Measurements from ENCODE around the gene CECR2. TPM values are rescaled to one million over a fixed set of nuclear protein-coding genes. Genes with fewer than 3 reads are reported as not detected.

The CECR2 gene
- total and polyA plus RNA-seq, 2 donors from 2014 or later, result 0.58 to 3.4 TPM

DNA sequence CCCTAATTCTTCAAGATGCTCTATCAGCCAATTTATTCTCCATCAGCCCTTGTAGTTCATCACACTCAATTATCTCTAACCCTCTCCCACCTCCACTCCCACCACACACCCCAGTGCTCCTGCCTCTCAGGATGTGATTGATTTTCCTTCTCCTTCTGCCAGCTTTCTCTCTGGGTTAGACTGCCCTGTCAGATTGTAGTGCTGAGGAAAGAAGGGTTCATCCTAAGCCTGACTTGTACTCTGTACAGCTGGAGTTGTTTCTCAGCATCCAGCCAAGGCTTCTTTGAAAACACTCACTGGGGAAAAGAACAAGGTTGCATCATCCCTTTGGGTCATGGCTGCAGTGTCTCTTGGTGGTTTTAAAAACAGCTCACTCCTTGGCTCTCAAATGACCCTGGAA lies 61.2 kb downstream of the CECR2 start:
- intact Hi-C loops (cut with DNase I), result no loop called here
- no peak overlapping the region for H3K9ac ChIP-seq (ENCODE audit: low read length in 3 of 3)
- no peaks in the 10 kb centered on the region for H3K36me3 ChIP-seq (ENCODE audit: control insufficient read depth in 2 of 3, insufficient read depth in 3 of 3, low read length in 3 of 3)
- no peaks in the 10 kb centered on the region for H3K4me1 ChIP-seq (ENCODE audit: control insufficient read depth in 2 of 3, insufficient read depth in 2 of 3, low read depth in 1 of 3, low read length in 3 of 3)
- TF ChIP-seq, protein P1, sequence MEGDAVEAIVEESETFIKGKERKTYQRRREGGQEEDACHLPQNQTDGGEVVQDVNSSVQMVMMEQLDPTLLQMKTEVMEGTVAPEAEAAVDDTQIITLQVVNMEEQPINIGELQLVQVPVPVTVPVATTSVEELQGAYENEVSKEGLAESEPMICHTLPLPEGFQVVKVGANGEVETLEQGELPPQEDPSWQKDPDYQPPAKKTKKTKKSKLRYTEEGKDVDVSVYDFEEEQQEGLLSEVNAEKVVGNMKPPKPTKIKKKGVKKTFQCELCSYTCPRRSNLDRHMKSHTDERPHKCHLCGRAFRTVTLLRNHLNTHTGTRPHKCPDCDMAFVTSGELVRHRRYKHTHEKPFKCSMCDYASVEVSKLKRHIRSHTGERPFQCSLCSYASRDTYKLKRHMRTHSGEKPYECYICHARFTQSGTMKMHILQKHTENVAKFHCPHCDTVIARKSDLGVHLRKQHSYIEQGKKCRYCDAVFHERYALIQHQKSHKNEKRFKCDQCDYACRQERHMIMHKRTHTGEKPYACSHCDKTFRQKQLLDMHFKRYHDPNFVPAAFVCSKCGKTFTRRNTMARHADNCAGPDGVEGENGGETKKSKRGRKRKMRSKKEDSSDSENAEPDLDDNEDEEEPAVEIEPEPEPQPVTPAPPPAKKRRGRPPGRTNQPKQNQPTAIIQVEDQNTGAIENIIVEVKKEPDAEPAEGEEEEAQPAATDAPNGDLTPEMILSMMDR (IDR thresholded peaks at IDR 0.05; ENCODE audit: borderline replicate concordance, extremely low read depth, insufficient read depth), result no peak
- no peaks in the 10 kb centered on the region for H3K27me3 ChIP-seq (ENCODE audit: control insufficient read depth, insufficient read depth, low read length)
- H3K27ac ChIP-seq (ENCODE audit: low read depth in 2 of 2, low read length in 2 of 2), result no peak overlapping the region
- no peak overlapping the region for H3K4me3 ChIP-seq (ENCODE audit: low read length in 3 of 3)
- FAIRE-seq (no peak), DNase-seq (peak in 2 of 5 donors; percentile 14 to 18)
- H3K9me3 ChIP-seq (ENCODE audit: control insufficient read depth in 2 of 3, insufficient read depth in 1 of 3, low read length in 3 of 3), result no peaks in the 10 kb centered on the region

- Histone ChIP-seq H3K4me1 (ENCODE audit: control insufficient read depth in 2 of 3, insufficient read depth in 2 of 3, low read depth in 1 of 3, low read length in 3 of 3) (no peaks in the 10 kb centered on the region), H3K27me3 (ENCODE audit: control insufficient read depth, insufficient read depth, low read length) (no peaks in the 10 kb centered on the region), H3K36me3 (ENCODE audit: control insufficient read depth in 2 of 3, insufficient read depth in 3 of 3, low read length in 3 of 3) (no peaks in the 10 kb centered on the region), H3K9ac (ENCODE audit: low read length in 3 of 3) (no peak overlapping the region), H3K9me3 (ENCODE audit: control insufficient read depth in 2 of 3, insufficient read depth in 1 of 3, low read length in 3 of 3) (no peaks in the 10 kb centered on the region), H3K27ac (ENCODE audit: low read depth in 2 of 2, low read length in 2 of 2) (no peak overlapping the region), H3K4me3 (ENCODE audit: low read length in 3 of 3) (no peak overlapping the region)
- DNase-seq, result no peak
- intact Hi-C loops (cut with DNase I), result no loop called here
- TF ChIP-seq, protein P1 (IDR thresholded peaks at IDR 0.05; ENCODE audit: borderline replicate concordance, extremely low read depth, insufficient read depth), result no peak
- FAIRE-seq, result no peak
Measured at GRCh38 chr22:17431179-17431578, 61.9 kb downstream of the CECR2 start.

GRCh38 chr22:17434856-17435255 lies 65.6 kb downstream of the CECR2 start:
- FAIRE-seq (no peak), DNase-seq (peak in 3 of 5 donors; percentile 29 to 54 (median 41))
- Histone ChIP-seq H3K27ac (ENCODE audit: low read depth in 2 of 2, low read length in 2 of 2) (no peak overlapping the region), H3K9ac (ENCODE audit: low read length in 3 of 3) (no peak overlapping the region), H3K4me3 (ENCODE audit: low read length in 3 of 3) (no peak overlapping the region), H3K36me3 (ENCODE audit: control insufficient read depth in 2 of 3, insufficient read depth in 3 of 3, low read length in 3 of 3) (no peaks in the 10 kb centered on the region), H3K9me3 (ENCODE audit: control insufficient read depth in 2 of 3, insufficient read depth in 1 of 3, low read length in 3 of 3) (no peaks in the 10 kb centered on the region), H3K4me1 (ENCODE audit: control insufficient read depth in 2 of 3, insufficient read depth in 2 of 3, low read depth in 1 of 3, low read length in 3 of 3) (peaks cover 0 to 3% (median 0%) of the 10 kb centered on the region in 3 donors), H3K27me3 (ENCODE audit: control insufficient read depth, insufficient read depth, low read length) (no peaks in the 10 kb centered on the region)
- TF ChIP-seq, protein P1 (IDR thresholded peaks at IDR 0.05; ENCODE audit: borderline replicate concordance, extremely low read depth, insufficient read depth), result no peak
- intact Hi-C loops (cut with DNase I), result no loop called here

- TF ChIP-seq, protein P1 (IDR thresholded peaks at IDR 0.05; ENCODE audit: borderline replicate concordance, extremely low read depth, insufficient read depth), result no peak
- H3K9ac ChIP-seq (ENCODE audit: low read length in 3 of 3), result no peak overlapping the region
- FAIRE-seq, result no peak
- H3K27me3 ChIP-seq (ENCODE audit: control insufficient read depth, insufficient read depth, low read length), result no peaks in the 10 kb centered on the region
- DNase-seq, result no peak
- intact Hi-C loops (cut with DNase I), result no loop called here
- H3K4me1 ChIP-seq (ENCODE audit: control insufficient read depth in 2 of 3, insufficient read depth in 2 of 3, low read depth in 1 of 3, low read length in 3 of 3), result peaks cover 0 to 3% (median 0%) of the 10 kb centered on the region in 3 donors
- no peaks in the 10 kb centered on the region for H3K9me3 ChIP-seq (ENCODE audit: control insufficient read depth in 2 of 3, insufficient read depth in 1 of 3, low read length in 3 of 3)
- H3K4me3 ChIP-seq (ENCODE audit: low read length in 3 of 3), result no peak overlapping the region
- no peaks in the 10 kb centered on the region for H3K36me3 ChIP-seq (ENCODE audit: control insufficient read depth in 2 of 3, insufficient read depth in 3 of 3, low read length in 3 of 3)
- no peak overlapping the region for H3K27ac ChIP-seq (ENCODE audit: low read depth in 2 of 2, low read length in 2 of 2)
Measured at GRCh38 chr22:17435375-17435774, 66.1 kb downstream of the CECR2 start.
